WERI-Rb-1 (cell line): ENCODE data around the gene NGEF.

ENCODE experiments used
- DNase-seq: peaks from one replicate; pipeline ENCODE4 v3.0.0-alpha.2; 2020
- H3K27ac ChIP-seq: fragments of 250-450 bp; sonication (Bioruptor Pico); 2 replicates; pipeline ENCODE4 v1.5.1; 2020; ENCODE audit warnings: mild to moderate bottlenecking, moderate library complexity
- H3K27me3 ChIP-seq: fragments of 250-450 bp; sonication (Bioruptor Pico); 2 replicates; pipeline ENCODE4 v1.5.1; 2021; ENCODE audit warnings: mild to moderate bottlenecking, low read depth, moderate library complexity; ENCODE audit not compliant: insufficient read depth, severe bottlenecking
- H3K36me3 ChIP-seq: fragments of 250-450 bp; sonication (Bioruptor Pico); 2 replicates; pipeline ENCODE4 v1.5.1; 2020; ENCODE audit warnings: mild to moderate bottlenecking, moderate library complexity
- H3K4me3 ChIP-seq: 2 replicates; pipeline ENCODE4 v1.5.1; 2011; ENCODE audit warnings: low read depth, mild to moderate bottlenecking, control low read depth, low read length
- H3K9me3 ChIP-seq: fragments of 250-450 bp; sonication (Bioruptor Pico); 2 replicates; pipeline ENCODE4 v1.5.1; 2021; ENCODE audit warnings: mild to moderate bottlenecking, moderate library complexity; ENCODE audit not compliant: severe bottlenecking
- TF ChIP-seq, protein P1 (sequence below): IDR thresholded peaks from 2 replicates; pipeline ENCODE4 v1.5.1; 2011; ENCODE audit warnings: low read depth, mild to moderate bottlenecking, control low read depth, inconsistent platforms, low read length

Gene NGEF

DNA sequence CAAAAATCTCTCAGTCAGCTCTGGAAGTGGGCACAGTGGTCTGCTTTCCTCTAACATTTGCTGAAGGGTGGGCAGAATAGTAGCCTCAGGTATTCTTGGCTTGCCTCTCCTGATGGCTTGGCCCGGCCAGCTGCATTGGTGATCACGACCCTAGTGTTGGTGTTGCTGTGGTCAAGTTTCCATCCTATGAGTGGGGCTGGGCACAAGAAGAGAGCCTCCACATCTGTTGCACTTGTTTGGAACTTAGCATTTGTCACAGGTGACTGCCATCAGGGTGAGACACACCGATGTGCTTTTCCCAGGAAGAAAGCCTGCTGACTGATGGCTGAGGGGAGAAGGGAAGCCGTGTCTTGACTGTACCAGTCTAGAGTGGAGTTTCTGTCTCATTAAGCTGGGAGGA is 176.1 kb downstream of the NGEF start:
- Histone ChIP-seq H3K4me3 (no peak overlapping the region), H3K27ac (no peak overlapping the region), H3K27me3 (no peaks in the 10 kb centered on the region), H3K36me3 (peaks cover 57% of the 10 kb centered on the region), H3K9me3 (no peaks in the 10 kb centered on the region)
- DNase-seq, result no peak
- TF ChIP-seq, protein P1, sequence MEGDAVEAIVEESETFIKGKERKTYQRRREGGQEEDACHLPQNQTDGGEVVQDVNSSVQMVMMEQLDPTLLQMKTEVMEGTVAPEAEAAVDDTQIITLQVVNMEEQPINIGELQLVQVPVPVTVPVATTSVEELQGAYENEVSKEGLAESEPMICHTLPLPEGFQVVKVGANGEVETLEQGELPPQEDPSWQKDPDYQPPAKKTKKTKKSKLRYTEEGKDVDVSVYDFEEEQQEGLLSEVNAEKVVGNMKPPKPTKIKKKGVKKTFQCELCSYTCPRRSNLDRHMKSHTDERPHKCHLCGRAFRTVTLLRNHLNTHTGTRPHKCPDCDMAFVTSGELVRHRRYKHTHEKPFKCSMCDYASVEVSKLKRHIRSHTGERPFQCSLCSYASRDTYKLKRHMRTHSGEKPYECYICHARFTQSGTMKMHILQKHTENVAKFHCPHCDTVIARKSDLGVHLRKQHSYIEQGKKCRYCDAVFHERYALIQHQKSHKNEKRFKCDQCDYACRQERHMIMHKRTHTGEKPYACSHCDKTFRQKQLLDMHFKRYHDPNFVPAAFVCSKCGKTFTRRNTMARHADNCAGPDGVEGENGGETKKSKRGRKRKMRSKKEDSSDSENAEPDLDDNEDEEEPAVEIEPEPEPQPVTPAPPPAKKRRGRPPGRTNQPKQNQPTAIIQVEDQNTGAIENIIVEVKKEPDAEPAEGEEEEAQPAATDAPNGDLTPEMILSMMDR, result no peak

DNA sequence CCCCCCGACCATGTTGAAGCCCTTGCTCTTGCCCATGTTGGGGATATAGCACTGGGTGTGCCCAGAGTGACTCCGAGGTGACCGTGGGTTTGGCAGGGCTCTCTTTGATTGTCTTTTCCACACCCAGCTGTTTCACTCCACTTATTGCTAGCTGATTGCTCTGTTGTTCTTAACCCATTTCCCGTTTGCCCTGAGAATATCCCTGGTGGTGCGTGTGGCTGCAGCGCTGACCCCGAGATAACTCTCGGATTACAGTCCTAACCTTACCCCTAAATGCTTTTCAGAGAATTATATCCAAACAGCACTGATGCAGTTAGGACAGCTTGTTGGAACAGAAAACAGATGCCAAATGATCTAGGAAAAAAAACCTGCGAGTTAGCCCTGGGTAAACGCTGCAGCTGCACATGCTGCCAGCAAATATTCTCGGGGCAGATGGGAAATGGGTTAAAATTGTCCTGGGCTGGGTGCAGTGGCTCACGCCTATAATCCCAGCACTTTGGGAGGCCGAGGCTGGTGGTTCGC is 177.3 kb downstream of the NGEF start:
- Histone ChIP-seq H3K4me3 (no peak overlapping the region), H3K9me3 (no peaks in the 10 kb centered on the region), H3K27me3 (no peaks in the 10 kb centered on the region), H3K27ac (no peak overlapping the region), H3K36me3 (peaks cover 64% of the 10 kb centered on the region)
- TF ChIP-seq, protein P1, result no peak
- peak; percentile 22 for DNase-seq

DNA sequence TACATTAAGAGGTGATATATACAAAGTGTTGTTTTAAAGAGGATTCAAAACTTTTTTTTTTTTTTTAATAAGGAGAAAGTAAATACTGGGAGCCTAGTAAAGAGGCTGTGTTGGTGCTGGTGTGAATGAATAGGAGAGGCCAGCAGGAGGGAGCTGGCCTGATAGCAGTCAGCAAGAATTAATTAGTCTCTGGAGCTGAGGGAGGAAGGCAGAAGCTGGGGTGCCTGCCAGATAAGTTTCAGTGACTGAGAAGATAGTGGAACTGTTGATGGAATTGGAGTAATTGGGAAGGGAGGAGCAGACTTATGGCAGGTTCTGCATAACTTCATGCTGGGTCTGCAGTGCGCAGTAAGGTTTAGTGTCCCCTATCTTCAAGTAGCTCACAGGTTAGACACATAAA is 179.2 kb downstream of the NGEF start:
- H3K27ac ChIP-seq, result no peak overlapping the region
- H3K27me3 ChIP-seq, result no peaks in the 10 kb centered on the region
- H3K4me3 ChIP-seq, result no peak overlapping the region
- H3K36me3 ChIP-seq, result peaks cover 63% of the 10 kb centered on the region
- TF ChIP-seq, protein P1, result no peak
- no peak for DNase-seq
- no peaks in the 10 kb centered on the region for H3K9me3 ChIP-seq

DNA sequence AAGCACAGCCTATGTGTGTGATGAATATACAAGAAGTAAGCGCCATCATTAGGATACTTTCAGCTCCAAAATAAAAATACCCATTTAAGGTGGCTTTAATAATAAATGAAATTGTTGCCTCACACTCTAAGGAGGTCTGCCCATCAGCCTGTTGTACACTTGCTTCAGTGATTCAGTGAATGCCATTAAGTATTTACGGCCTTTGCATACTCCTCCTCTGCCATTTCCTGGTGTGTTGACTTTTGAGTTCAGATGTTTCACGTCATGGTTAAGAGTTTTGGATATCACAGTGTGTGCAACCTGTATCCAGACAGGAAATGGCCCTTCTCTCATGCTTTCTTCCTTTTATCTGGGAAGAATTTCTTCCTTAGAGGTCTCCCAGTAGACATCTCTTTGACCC is 181.6 kb downstream of the NGEF start:
- TF ChIP-seq, protein P1, result no peak
- no peaks in the 10 kb centered on the region for H3K9me3 ChIP-seq
- DNase-seq, result no peak
- no peak overlapping the region for H3K27ac ChIP-seq
- peaks cover 42% of the 10 kb centered on the region for H3K36me3 ChIP-seq
- H3K27me3 ChIP-seq, result no peaks in the 10 kb centered on the region
- H3K4me3 ChIP-seq, result no peak overlapping the region

DNA sequence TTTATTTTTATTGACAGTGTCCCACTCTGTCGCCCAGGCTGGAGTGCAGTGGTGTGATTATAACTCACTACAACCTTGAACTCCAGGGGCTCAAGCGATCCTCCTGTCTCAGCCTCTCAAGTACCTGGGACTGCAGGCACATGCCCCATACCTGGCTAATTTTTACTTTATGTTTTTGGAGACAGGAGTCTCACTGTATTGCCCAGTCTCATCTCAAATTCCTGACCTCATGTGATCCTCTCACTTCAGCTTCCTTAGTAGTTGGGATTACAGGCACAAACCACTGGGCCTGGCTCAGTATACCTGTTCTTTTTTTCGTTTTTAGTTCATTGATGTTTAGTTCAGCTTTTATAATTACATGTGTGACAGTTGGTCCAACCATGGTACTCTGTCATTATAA is 183.1 kb downstream of the NGEF start:
- H3K36me3 ChIP-seq, result peaks cover 39% of the 10 kb centered on the region
- TF ChIP-seq, protein P1, result no peak
- DNase-seq, result no peak

More for the DNA sequence above, 183.1 kb downstream of the NGEF start:
- Histone ChIP-seq H3K4me3 (no peak overlapping the region), H3K27me3 (no peaks in the 10 kb centered on the region), H3K27ac (no peak overlapping the region), H3K9me3 (no peaks in the 10 kb centered on the region)
